Measurements from ENCODE around the gene STS. TPM values are rescaled to one million over a fixed set of nuclear protein-coding genes. Genes with fewer than 3 reads are reported as not detected.

STS gene
- total and polyA plus RNA-seq, 2 donors (not counting 3 experiments of a cell fraction or from before 2014, with no cell fraction given), result 2.1 to 4.9 TPM

GRCh38 chrX:7168371-7168770 is 20.9 kb downstream of the STS start:
- DNase-seq (ENCODE audit: low read depth, low spot score) (no peak), FAIRE-seq (no peak)
- Histone ChIP-seq H3K9me1 (replicated peaks; ENCODE audit: control insufficient read depth, extremely low read depth, insufficient read depth, low read length) (no peaks in the 10 kb centered on the region), H3K9ac (replicated peaks; ENCODE audit: extremely low read depth, insufficient read depth, low read length) (no peak overlapping the region), H3K4me1 (ENCODE audit: control insufficient read depth, extremely low read depth, insufficient read depth, low read length) (no peaks in the 10 kb centered on the region), H2AFZ (ENCODE audit: low read depth, low read length) (no peak overlapping the region), H3K36me3 (ENCODE audit: control insufficient read depth in 2 of 2, extremely low read depth in 1 of 2, insufficient read depth in 2 of 2, low read length in 2 of 2) (no peaks in the 10 kb centered on the region), H3K4me2 (ENCODE audit: insufficient read depth, low read length) (no peak overlapping the region), H3K27ac (ENCODE audit: insufficient read depth, low read depth, low read length) (no peak overlapping the region), H3K9me3 (replicated peaks; ENCODE audit: control insufficient read depth, insufficient read depth, low read length) (no peaks in the 10 kb centered on the region), H4K20me1 (replicated peaks; ENCODE audit: control insufficient read depth, extremely low read depth, insufficient read depth, low read length) (no peaks in the 10 kb centered on the region), H3K4me3 (replicated peaks in 1 of 3; ENCODE audit: insufficient read depth in 1 of 3, low read depth in 1 of 3, low read length in 3 of 3) (no peak overlapping the region), H3K27me3 (ENCODE audit: control insufficient read depth in 2 of 2, insufficient read depth in 2 of 2, low read length in 2 of 2) (no peaks in the 10 kb centered on the region), H3K79me2 (ENCODE audit: control insufficient read depth, insufficient read depth, low read length) (no peaks in the 10 kb centered on the region)
- POLR2A ChIA-PET, result no interaction called here
- dilution Hi-C loops (cut with MboI; ENCODE audit: extremely low pct_ligation_motif_present, low sequenced_read_pairs) (no loop called here), intact Hi-C loops (cut with micrococcal nuclease) (no loop called here)
- CTCF ChIA-PET, result no interaction called here
- TF ChIP-seq MYC (IDR thresholded peaks at IDR 0.05; ENCODE audit: low read depth, low read length) (no peak), FOS (IDR thresholded peaks at IDR 0.05; ENCODE audit: borderline replicate concordance, insufficient read depth, low read length) (no peak), POLR2A (IDR thresholded peaks at IDR 0.05; ENCODE audit: low read depth, low read length) (no peak), EZH2 (IDR thresholded peaks at IDR 0.05; ENCODE audit: borderline replicate concordance, low read depth, low read length, severe bottlenecking) (no peak), CTCF (IDR thresholded peaks at IDR 0.05; ENCODE audit: extremely low read depth in 1 of 2, insufficient read depth in 1 of 2, low read depth in 1 of 2, low read length in 2 of 2) (no peak), POLR2AphosphoS5 (IDR thresholded peaks at IDR 0.05; ENCODE audit: insufficient read depth, low read depth, low read length) (no peak), JUN (IDR thresholded peaks at IDR 0.05; ENCODE audit: borderline replicate concordance, insufficient read depth, insufficient read length, low read depth) (no peak), GATA2 (IDR thresholded peaks at IDR 0.05; ENCODE audit: insufficient read depth, insufficient read length, low read depth, low read length) (no peak), MAX (IDR thresholded peaks at IDR 0.05; ENCODE audit: insufficient read depth, insufficient read length) (no peak)
- no TSS peak for BruUV-seq (replicated peaks)
